WTC11 (cell line): ENCODE measurements around the gene OAF. TPM values are rescaled to one million over a fixed set of nuclear protein-coding genes. Genes with fewer than 3 reads are reported as not detected.

Experiments used
- ATAC-seq: fragments of 200-7000 bp; cut with Tn5 transposase; 2 replicates; pipeline ENCODE4 v1.10.0; 2021; ENCODE audit warnings: mild to moderate bottlenecking, moderate library complexity
- CTCF ChIA-PET: fragments of 300-600 bp; sonication (Branson Sonifier 250); formaldehyde crosslinking; loops from one replicate; lab custom pipeline; 2021; ENCODE audit warnings: antibody characterized with exemption; lab: Charles Lee
- POLR2A ChIA-PET: fragments of 350-600 bp; sonication (Branson Sonifier 250); formaldehyde crosslinking; loops from one replicate; lab custom pipeline; 2021; ENCODE audit warnings: antibody characterized with exemption; lab: Charles Lee
- DNase-seq: peaks from one replicate; pipeline ENCODE4 v3.0.0; 2021; ENCODE audit warnings: low spot score
- H3K27ac Mint-ChIP-seq: 2 replicates; pipeline ENCODE4 v1.8.0; 2021; ENCODE audit warnings: mixed read lengths
- H3K27me3 Mint-ChIP-seq: 2 replicates; pipeline ENCODE4 v1.8.0; 2021; ENCODE audit warnings: low read depth, mild to moderate bottlenecking, moderate library complexity, mixed read lengths
- H3K36me3 Mint-ChIP-seq: 2 replicates; pipeline ENCODE4 v1.8.0; 2021; ENCODE audit warnings: mixed read lengths
- H3K4me1 Mint-ChIP-seq: 2 replicates; pipeline ENCODE4 v1.8.0; 2022; ENCODE audit warnings: mixed read lengths
- H3K4me3 Mint-ChIP-seq: 2 replicates; pipeline ENCODE4 v1.8.0; 2021; ENCODE audit warnings: mild to moderate bottlenecking, moderate library complexity, mixed read lengths
- H3K9me3 Mint-ChIP-seq: 2 replicates; pipeline ENCODE4 v1.8.0; 2021; ENCODE audit warnings: mixed read lengths
- ATF3 ChIP-seq: sonication (generic); formaldehyde crosslinking; conservative IDR thresholded peaks from 2 replicates; pipeline ENCODE4 v1.8.1; 2022; ENCODE audit warnings: mild to moderate bottlenecking, missing genetic modification reagents
- E2F1 ChIP-seq: sonication (generic); formaldehyde crosslinking; IDR thresholded peaks from 2 replicates; pipeline ENCODE4 v1.8.0; 2022; ENCODE audit warnings: mild to moderate bottlenecking, missing genetic modification reagents
- E2F4 ChIP-seq: sonication (generic); formaldehyde crosslinking; IDR thresholded peaks from 2 replicates; pipeline ENCODE4 v1.8.1; 2022; ENCODE audit warnings: low read depth, mild to moderate bottlenecking, moderate library complexity, missing genetic modification reagents, borderline replicate concordance
- FOXP1 ChIP-seq: sonication (generic); formaldehyde crosslinking; IDR thresholded peaks from 2 replicates; pipeline ENCODE4 v1.8.0; 2022; ENCODE audit warnings: missing genetic modification reagents, mild to moderate bottlenecking, moderate library complexity, borderline replicate concordance
- GTF2I ChIP-seq: fragments of 250-450 bp; sonication (Bioruptor Pico); conservative IDR thresholded peaks from 2 replicates; pipeline ENCODE4 v1.4.0; 2021; ENCODE audit warnings: mild to moderate bottlenecking
- HMGA2 ChIP-seq: fragments of 250-450 bp; sonication (Bioruptor Pico); IDR thresholded peaks from 2 replicates; pipeline ENCODE4 v1.4.0; 2021; ENCODE audit warnings: mild to moderate bottlenecking, moderate library complexity
- NFE2L1 ChIP-seq: sonication (generic); formaldehyde crosslinking; IDR thresholded peaks from 2 replicates; pipeline ENCODE4 v1.8.1; 2023; ENCODE audit warnings: missing genetic modification reagents
- OVOL2 ChIP-seq: fragments of 250-450 bp; sonication (Bioruptor Pico); IDR thresholded peaks from 2 replicates; pipeline ENCODE4 v1.9.0; 2021; ENCODE audit warnings: mild to moderate bottlenecking, borderline replicate concordance
- SMAD4 ChIP-seq: sonication (generic); formaldehyde crosslinking; IDR thresholded peaks from 2 replicates; pipeline ENCODE4 v1.8.0; 2022; ENCODE audit warnings: mild to moderate bottlenecking, missing genetic modification reagents
- USF1 ChIP-seq: sonication (generic); formaldehyde crosslinking; IDR thresholded peaks from 2 replicates; pipeline ENCODE4 v1.8.0; 2022; ENCODE audit warnings: mild to moderate bottlenecking, missing genetic modification reagents
- ZNF263 ChIP-seq: sonication (generic); formaldehyde crosslinking; IDR thresholded peaks from 2 replicates; pipeline ENCODE4 v1.8.1; 2022; ENCODE audit warnings: low read depth, mild to moderate bottlenecking, moderate library complexity, missing genetic modification reagents
- ZNF396 ChIP-seq: fragments of 250-450 bp; sonication (Bioruptor Pico); IDR thresholded peaks from 2 replicates; pipeline ENCODE4 v1.8.0; 2021; ENCODE audit warnings: mild to moderate bottlenecking, moderate library complexity, borderline replicate concordance
- ZNF423 ChIP-seq: fragments of 250-450 bp; sonication (Bioruptor Pico); IDR thresholded peaks from 2 replicates; pipeline ENCODE4 v2.1.2; 2022; ENCODE audit warnings: mild to moderate bottlenecking, moderate library complexity
- total RNA-seq: library from RNA; stranded (reverse); gene quantifications from 3 replicates; pipeline ENCODE4 v1.2.3, GENCODE V29; 2021

The OAF gene
- total RNA-seq, 1 experiment from 2014 or later = 5.6 TPM

- no peak for DNase-seq
- POLR2A ChIA-PET = no interaction called here
- TF ChIP-seq ZNF423 (CRISPR knock-in tag) (no peak), GTF2I (CRISPR knock-in tag) (no peak), ZNF396 (no peak), ATF3 (CRISPR knock-in tag) (no peak), E2F4 (CRISPR knock-in tag) (no peak)
- TF ChIP-seq, all 79 proteins: peak for 0
- Mint-ChIP-seq H3K9me3 (no peaks in the 10 kb centered on the region), H3K36me3 (no peaks in the 10 kb centered on the region), H3K4me1 (peaks cover 43% of the 10 kb centered on the region), H3K4me3 (no peak overlapping the region), H3K27me3 (peaks cover 79% of the 10 kb centered on the region), H3K27ac (no peak overlapping the region)
- CTCF ChIA-PET = interaction anchor here (0.7 to 24.2 kb wide), 6 partner anchors 9 to 75 kb away, joined by 3 to 623 read pairs (median 4); no protein-coding TSS in a partner anchor
- ATAC-seq = no peak
These were observed 32.4 kb downstream of the OAF start for GRCh38 chr11:120243221-120243620.

- Mint-ChIP-seq H3K4me1 (peaks cover 53% of the 10 kb centered on the region), H3K9me3 (no peaks in the 10 kb centered on the region), H3K4me3 (no peak overlapping the region), H3K27ac (no peak overlapping the region)
- ATAC-seq (no peak), DNase-seq (no peak)
- POLR2A ChIA-PET = no interaction called here
- TF ChIP-seq HMGA2 (CRISPR knock-in tag) (no peak), OVOL2 (no peak), GTF2I (CRISPR knock-in tag) (no peak)
- TF ChIP-seq, all 79 proteins: peak for 0
- peaks cover 73% of the 10 kb centered on the region for H3K27me3 Mint-ChIP-seq
- no peaks in the 10 kb centered on the region for H3K36me3 Mint-ChIP-seq
- CTCF ChIA-PET = interaction anchor here (0.5 to 24.2 kb wide), 12 partner anchors 9 to 227 kb away, joined by 3 to 623 read pairs (median 4); partner anchors contain the start of gene ARHGEF12
These were observed 33.9 kb downstream of the OAF start for GRCh38 chr11:120244476-120245365.

- peak; percentile 49 for ATAC-seq
- ChIA-PET POLR2A (no interaction called here), CTCF (interaction anchor here (0.8 to 24.2 kb wide), 11 partner anchors 10 to 133 kb away, joined by 3 to 623 read pairs (median 4); partner anchors contain the start of gene ARHGEF12)
- H3K4me3 Mint-ChIP-seq = no peak overlapping the region
- no peaks in the 10 kb centered on the region for H3K9me3 Mint-ChIP-seq
- no peak for DNase-seq
- peaks cover 75% of the 10 kb centered on the region for H3K27me3 Mint-ChIP-seq
- no peak overlapping the region for H3K27ac Mint-ChIP-seq
- peaks cover 54% of the 10 kb centered on the region for H3K4me1 Mint-ChIP-seq
- no peaks in the 10 kb centered on the region for H3K36me3 Mint-ChIP-seq
- TF ChIP-seq SMAD4 (CRISPR knock-in tag) (no peak), ZNF263 (no peak)
These were observed 34.6 kb downstream of the OAF start for GRCh38 chr11:120245434-120245833.

GRCh38 chr11:120248551-120249278 is 37.9 kb downstream of the OAF start:
- TF ChIP-seq USF1 (CRISPR knock-in tag) (no peak), E2F1 (CRISPR knock-in tag) (no peak), NFE2L1 (CRISPR knock-in tag) (no peak), FOXP1 (CRISPR knock-in tag) (no peak)

More at GRCh38 chr11:120248551-120249278, 37.9 kb downstream of the OAF start:
- Mint-ChIP-seq H3K4me1 (peaks cover 47% of the 10 kb centered on the region), H3K27me3 (peaks cover 56% of the 10 kb centered on the region), H3K27ac (0 out of 2 replicates have a peak overlapping the region, but pooled peaks have one; percentile 13), H3K4me3 (no peak overlapping the region), H3K36me3 (no peaks in the 10 kb centered on the region), H3K9me3 (no peaks in the 10 kb centered on the region)
- DNase-seq (no peak), ATAC-seq (peak; percentile 18)
- CTCF ChIA-PET = interaction anchor here (0.7 to 24.2 kb wide), 9 partner anchors 9 to 138 kb away, joined by 3 to 623 read pairs (median 4); partner anchors contain the start of gene POU2F3
- POLR2A ChIA-PET = interaction anchor here (0.8 to 0.9 kb wide), 2 partner anchors 11 to 12 kb away, joined by 3 to 4 read pairs; no protein-coding TSS in a partner anchor
